ENCODE measurements around the gene FRMD4B.

The FRMD4B gene

DNA sequence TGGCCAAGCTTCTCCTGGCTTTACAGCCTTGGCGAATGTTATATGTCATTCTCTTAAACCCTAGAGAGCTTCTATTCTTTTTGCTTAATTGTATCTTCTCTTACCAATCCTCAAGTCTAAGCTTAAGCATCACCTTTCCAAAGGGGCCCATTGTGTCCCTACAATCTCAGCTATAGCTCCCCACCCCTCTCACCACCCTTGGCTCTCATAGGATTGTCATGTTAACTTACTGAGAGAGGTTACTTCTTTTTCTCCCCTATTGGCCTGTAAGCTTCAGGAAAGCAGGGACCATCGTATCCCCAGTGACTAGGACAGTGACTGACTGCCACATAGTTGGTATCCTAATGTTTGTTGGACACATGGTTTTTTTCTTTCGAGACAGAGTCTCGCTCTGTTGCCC is 220.1 kb downstream of the FRMD4B start:
- no peak overlapping the region for H3K4me3 ChIP-seq (ENCODE audit: low read length, poor library complexity, severe bottlenecking)
- no peak overlapping the region for H3K4me2 ChIP-seq (ENCODE audit: low read depth, low read length, poor library complexity, severe bottlenecking)
- no peaks in the 10 kb centered on the region for H3K9me2 ChIP-seq (replicated peaks; ENCODE audit: low read depth, low read length)
- no peaks in the 10 kb centered on the region for H3F3A ChIP-seq (ENCODE audit: low read depth)
- no peaks in the 10 kb centered on the region for H3K9me3 ChIP-seq (ENCODE audit: insufficient read depth, low read depth, low read length)
- TF ChIP-seq, protein P1, sequence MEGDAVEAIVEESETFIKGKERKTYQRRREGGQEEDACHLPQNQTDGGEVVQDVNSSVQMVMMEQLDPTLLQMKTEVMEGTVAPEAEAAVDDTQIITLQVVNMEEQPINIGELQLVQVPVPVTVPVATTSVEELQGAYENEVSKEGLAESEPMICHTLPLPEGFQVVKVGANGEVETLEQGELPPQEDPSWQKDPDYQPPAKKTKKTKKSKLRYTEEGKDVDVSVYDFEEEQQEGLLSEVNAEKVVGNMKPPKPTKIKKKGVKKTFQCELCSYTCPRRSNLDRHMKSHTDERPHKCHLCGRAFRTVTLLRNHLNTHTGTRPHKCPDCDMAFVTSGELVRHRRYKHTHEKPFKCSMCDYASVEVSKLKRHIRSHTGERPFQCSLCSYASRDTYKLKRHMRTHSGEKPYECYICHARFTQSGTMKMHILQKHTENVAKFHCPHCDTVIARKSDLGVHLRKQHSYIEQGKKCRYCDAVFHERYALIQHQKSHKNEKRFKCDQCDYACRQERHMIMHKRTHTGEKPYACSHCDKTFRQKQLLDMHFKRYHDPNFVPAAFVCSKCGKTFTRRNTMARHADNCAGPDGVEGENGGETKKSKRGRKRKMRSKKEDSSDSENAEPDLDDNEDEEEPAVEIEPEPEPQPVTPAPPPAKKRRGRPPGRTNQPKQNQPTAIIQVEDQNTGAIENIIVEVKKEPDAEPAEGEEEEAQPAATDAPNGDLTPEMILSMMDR (conservative IDR thresholded peaks at IDR 0.05; ENCODE audit: low read length): no peak
- no peak for TF ChIP-seq EZH2phosphoT487 (IDR thresholded peaks at IDR 0.05; ENCODE audit: borderline replicate concordance)
- H2AFZ ChIP-seq (ENCODE audit: low read length): no peak overlapping the region
- no peaks in the 10 kb centered on the region for H3K79me2 ChIP-seq (ENCODE audit: insufficient read depth, low read length)
- H3K9ac ChIP-seq (ENCODE audit: low read depth, low read length, poor library complexity, severe bottlenecking): no peak overlapping the region
- no peaks in the 10 kb centered on the region for H3K4me1 ChIP-seq (ENCODE audit: insufficient read depth, low read length, poor library complexity, severe bottlenecking)
- H3K27me3 ChIP-seq (ENCODE audit: insufficient read depth, low read length, poor library complexity, severe bottlenecking): no peaks in the 10 kb centered on the region
- H3K36me3 ChIP-seq (ENCODE audit: insufficient read depth, low read length): no peaks in the 10 kb centered on the region
- no peaks in the 10 kb centered on the region for H4K20me1 ChIP-seq (ENCODE audit: insufficient read depth, low read length, poor library complexity, severe bottlenecking)

DNA sequence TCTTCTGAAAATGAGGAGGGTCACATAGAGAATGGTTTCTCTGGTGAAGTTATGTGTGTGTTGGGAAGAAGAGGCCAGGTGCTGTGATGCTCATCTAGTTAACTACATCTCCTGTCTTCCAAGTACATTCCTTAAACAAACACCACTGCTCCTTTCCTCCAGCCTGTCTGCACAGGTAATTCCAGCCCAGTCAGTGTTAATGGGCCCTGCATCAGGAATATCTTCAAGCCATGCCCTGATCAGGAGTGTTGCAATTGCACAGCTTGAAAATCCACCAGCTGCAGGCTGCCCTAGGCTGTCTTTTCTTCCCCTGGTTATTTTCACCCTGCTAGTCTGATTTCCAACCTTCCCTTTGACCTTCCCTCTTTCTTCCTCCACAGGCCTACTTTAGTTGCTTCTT is 221.6 kb downstream of the FRMD4B start:
- Histone ChIP-seq H4K20me1 (ENCODE audit: insufficient read depth, low read length, poor library complexity, severe bottlenecking) (no peaks in the 10 kb centered on the region), H3K4me2 (ENCODE audit: low read depth, low read length, poor library complexity, severe bottlenecking) (no peak overlapping the region), H3K36me3 (ENCODE audit: insufficient read depth, low read length) (no peaks in the 10 kb centered on the region), H3K9me2 (replicated peaks; ENCODE audit: low read depth, low read length) (no peaks in the 10 kb centered on the region), H3K4me1 (ENCODE audit: insufficient read depth, low read length, poor library complexity, severe bottlenecking) (no peaks in the 10 kb centered on the region), H3K27me3 (ENCODE audit: insufficient read depth, low read length, poor library complexity, severe bottlenecking) (no peaks in the 10 kb centered on the region), H3K9ac (ENCODE audit: low read depth, low read length, poor library complexity, severe bottlenecking) (no peak overlapping the region), H3K9me3 (ENCODE audit: insufficient read depth, low read depth, low read length) (no peaks in the 10 kb centered on the region), H3F3A (ENCODE audit: low read depth) (no peaks in the 10 kb centered on the region), H3K4me3 (ENCODE audit: low read length, poor library complexity, severe bottlenecking) (no peak overlapping the region), H3K79me2 (ENCODE audit: insufficient read depth, low read length) (no peaks in the 10 kb centered on the region), H2AFZ (ENCODE audit: low read length) (no peak overlapping the region)
- TF ChIP-seq, protein P1 (conservative IDR thresholded peaks at IDR 0.05; ENCODE audit: low read length): no peak
- TF ChIP-seq EZH2phosphoT487 (IDR thresholded peaks at IDR 0.05; ENCODE audit: borderline replicate concordance): no peak

DNA sequence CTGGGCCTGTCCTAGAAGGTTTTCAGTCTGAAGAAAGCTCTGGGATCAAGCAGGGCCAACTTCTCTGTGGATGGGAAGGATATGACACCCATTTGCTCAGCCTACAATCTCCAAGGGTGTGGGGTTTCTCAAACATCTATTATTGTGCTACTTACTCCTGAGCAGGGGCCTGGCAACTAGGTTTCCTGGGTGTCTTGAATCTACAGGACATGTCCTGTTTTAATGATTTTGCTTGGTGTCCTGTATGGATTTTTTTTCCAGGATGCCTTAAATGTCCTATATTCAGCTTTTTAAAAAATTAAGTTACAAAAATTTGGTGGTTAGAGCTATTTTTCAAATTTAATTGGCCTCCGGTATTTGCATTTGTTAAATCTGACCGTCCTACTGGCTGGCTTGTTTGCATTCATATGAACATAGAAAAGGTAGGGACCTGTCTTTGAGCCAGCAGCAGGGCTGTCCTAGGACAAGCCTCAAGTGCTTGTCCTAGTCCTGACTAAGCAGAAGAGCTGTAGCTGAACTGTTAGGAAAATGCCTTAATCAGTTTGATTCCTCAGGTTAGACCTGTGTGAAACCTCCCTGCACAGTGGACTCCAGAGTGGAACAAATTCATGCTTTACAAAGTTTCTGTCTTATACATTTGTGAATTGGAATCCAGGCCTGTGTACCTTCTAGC is 223.4 kb downstream of the FRMD4B start:
- H3K4me3 ChIP-seq (ENCODE audit: low read length, poor library complexity, severe bottlenecking): no peak overlapping the region
- H3K9me2 ChIP-seq (replicated peaks; ENCODE audit: low read depth, low read length): no peaks in the 10 kb centered on the region
- no peaks in the 10 kb centered on the region for H3K27me3 ChIP-seq (ENCODE audit: insufficient read depth, low read length, poor library complexity, severe bottlenecking)
- no peaks in the 10 kb centered on the region for H3K79me2 ChIP-seq (ENCODE audit: insufficient read depth, low read length)
- no peak overlapping the region for H3K4me2 ChIP-seq (ENCODE audit: low read depth, low read length, poor library complexity, severe bottlenecking)
- no peaks in the 10 kb centered on the region for H4K20me1 ChIP-seq (ENCODE audit: insufficient read depth, low read length, poor library complexity, severe bottlenecking)
- H3K9me3 ChIP-seq (ENCODE audit: insufficient read depth, low read depth, low read length): no peaks in the 10 kb centered on the region
- no peaks in the 10 kb centered on the region for H3F3A ChIP-seq (ENCODE audit: low read depth)
- no peak overlapping the region for H3K9ac ChIP-seq (ENCODE audit: low read depth, low read length, poor library complexity, severe bottlenecking)
- no peak overlapping the region for H2AFZ ChIP-seq (ENCODE audit: low read length)
- TF ChIP-seq, protein P1 (conservative IDR thresholded peaks at IDR 0.05; ENCODE audit: low read length): no peak
- TF ChIP-seq EZH2phosphoT487 (IDR thresholded peaks at IDR 0.05; ENCODE audit: borderline replicate concordance): no peak
- no peaks in the 10 kb centered on the region for H3K4me1 ChIP-seq (ENCODE audit: insufficient read depth, low read length, poor library complexity, severe bottlenecking)
- H3K36me3 ChIP-seq (ENCODE audit: insufficient read depth, low read length): no peaks in the 10 kb centered on the region

Data from Loucy (cell line).